GM19099 (cell line): ENCODE data around the gene PADI1.

Experiments
- POLR2A ChIP-seq: IDR thresholded peaks from 3 replicates; pipeline ENCODE4 v1.6.1; 2011; ENCODE audit warnings: low read depth; ENCODE audit not compliant: insufficient read length; ENCODE audit errors: extremely low read depth

Gene PADI1

DNA sequence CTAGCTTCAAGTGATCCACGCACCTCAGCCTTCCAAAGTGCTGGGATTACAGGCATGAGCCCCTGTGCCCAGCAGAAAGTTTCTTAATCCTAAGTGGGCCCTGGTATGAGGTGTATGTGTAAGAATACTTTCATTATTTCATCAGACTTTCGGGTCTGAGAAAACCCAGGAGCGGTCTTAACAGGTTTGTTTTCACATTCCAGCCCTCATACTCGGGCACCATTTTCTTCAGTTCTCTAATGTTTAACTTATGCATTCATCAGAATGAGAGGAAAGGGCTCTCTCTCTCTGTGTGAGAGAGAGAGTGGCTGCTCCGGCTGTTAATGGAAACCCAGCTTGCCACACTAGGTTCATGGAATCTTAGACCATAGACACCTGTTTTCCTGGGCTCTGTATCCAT lies 4.2 kb upstream of the PADI1 start:
- no peak for TF ChIP-seq POLR2A

DNA sequence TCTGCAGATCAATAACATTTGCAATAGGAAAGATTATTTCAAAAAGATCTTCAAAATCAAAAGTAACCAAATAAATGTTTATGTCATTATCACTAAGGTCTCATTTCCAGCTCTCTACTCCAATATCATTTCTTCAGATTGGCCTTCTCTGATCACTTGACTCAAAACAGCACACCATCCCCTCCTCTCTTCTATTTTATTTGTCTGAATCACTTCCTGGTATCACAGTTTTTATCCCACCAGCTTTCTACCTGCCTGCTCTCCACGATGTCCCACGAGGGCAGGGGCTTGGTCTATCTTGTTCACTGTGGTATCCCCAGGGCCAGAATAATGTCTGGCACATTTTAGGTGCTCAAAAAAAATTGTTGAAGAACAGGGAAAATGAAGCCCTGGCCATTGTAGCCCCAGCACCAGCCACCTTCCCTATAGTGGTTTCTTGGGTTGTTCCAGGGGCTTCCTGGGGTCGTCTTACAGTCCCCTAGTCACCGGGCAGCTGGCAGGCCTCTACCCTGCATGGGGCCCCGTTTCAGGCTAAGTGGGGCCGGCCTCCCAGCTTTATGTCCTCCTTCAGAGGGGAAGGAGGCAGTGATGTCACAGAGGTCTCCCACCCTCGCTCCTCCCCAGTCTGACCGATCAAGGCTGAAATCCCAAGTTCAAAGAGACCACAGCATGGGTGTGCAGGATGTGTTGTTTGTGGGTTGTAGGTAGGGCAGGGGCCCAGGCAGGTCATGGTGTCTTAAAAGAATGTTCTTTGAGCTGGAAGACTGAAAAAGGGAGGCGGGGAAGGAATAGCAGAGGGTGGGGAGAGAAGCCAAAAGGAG lies 3.5 kb upstream of the PADI1 start:
- no peak for TF ChIP-seq POLR2A

DNA sequence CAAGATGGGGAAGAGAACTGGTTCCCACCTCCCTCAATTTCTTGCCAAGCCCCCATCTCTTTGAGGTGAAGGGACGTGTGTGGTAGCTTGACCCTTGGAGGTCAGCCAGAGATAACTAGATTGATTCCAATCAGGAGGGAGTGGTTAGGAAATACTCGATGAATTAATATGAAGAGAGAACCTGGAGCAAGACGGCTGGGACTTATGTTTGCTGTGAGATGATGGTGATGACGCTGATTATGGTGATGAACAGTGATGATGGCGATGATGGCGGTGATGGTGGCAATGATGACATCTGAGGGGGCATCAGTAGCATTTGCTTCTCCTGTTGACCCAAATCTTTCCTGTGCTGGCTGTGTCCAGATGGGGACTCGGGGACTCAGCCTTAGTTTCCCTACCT lies 724 bp downstream of the PADI1 start:
- TF ChIP-seq POLR2A = no peak

DNA sequence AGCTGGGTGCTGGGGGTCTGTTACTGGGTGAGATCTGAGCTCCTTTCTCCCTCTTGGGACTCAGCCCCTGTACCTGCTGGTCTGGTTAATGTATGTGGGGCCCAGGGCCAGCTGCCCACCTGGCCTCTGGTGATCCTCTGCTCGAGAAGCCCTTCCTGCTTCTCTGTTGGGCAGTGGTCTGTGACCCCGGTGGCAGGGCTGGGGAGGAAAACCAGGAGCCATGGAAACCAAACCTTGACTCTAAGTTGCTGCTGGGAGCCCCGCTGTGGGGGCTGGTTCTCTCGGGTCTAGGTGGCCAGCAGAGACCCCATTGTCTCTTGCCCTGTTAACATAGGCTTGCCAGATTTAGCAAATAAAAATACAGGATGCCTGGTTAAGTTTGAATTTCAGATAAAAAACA lies 1.3 kb downstream of the PADI1 start:
- no peak for TF ChIP-seq POLR2A

DNA sequence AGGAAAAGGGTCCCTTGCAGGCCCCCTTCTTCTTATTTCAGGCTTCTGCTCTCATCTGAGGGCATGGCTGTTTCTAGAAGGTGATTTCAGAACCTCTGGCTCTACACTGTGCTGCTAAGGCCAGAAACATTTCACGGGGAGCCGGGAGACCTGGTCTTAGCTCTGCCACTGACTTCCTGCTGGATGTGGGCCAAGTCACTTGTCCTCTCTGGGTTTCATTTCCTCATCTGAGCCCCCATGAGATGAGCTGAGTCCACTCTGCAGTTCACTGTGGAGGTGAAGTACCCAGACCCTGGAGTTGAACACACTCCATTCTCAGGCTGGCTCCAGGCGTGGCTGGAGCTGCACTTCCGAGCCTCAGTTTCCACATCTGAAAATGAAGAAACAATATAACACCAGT lies 2.1 kb downstream of the PADI1 start:
- TF ChIP-seq POLR2A = no peak

DNA sequence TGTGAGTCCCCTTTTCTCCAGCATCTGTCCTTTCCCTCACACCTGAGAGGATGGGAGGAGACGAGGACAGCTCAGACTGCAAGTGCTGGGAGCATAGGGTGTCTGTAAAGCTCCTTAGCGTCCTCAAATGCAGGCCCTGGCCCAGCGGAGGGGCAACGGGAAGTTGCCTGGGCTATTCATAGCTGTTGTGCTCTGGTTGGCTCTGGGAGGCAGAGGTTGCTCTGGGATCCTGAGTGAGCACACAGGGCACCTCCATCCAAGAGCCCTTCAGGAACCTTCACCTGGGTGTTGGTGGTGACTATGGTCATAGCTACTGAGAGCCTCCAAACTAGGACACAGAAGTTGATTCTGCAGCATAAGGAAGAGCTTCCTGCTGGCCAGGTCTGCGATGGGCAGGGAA lies 2.6 kb downstream of the PADI1 start:
- TF ChIP-seq POLR2A = no peak

DNA sequence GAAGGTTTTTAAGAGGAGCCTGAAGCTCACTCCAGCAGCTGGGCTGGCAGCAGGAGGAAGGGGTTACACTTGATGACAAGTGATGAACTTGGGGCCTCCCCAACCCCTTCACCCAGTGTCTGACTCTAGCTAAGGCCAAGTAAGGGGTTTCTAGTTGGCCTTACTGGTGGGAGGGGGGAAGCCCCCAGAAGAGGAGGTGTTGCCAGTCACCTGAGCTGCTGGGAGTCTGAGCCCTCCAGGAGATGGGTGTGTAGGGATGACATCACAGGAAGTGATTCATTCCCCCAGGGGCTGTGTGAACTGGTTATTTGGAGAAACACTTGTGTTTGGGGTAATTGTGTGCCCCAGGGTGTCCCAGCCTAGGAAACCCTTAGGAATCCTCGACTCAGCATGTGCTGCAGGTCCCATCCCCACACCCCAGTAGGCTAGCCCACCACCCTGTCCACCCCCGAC lies 3.1 kb downstream of the PADI1 start:
- TF ChIP-seq POLR2A = no peak

DNA sequence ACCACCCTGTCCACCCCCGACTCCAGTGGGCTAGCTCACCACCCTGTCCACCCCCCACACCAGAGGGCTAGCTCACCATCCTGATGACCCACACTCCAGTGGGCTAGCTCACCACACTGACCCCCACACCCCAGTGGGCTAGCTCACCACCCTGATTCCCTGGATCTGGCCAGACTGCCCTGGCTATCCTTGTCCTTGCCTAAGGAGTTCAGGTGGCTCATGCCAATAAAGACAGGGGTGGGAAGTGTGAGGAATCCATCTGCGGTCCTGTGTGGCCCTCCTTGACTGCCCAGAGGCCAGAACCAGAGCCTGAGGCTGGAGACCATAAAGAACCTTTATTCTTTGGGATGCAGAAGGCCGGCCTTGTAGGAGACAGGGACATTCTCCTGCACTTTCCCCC lies 3.6 kb downstream of the PADI1 start:
- TF ChIP-seq POLR2A = no peak

DNA sequence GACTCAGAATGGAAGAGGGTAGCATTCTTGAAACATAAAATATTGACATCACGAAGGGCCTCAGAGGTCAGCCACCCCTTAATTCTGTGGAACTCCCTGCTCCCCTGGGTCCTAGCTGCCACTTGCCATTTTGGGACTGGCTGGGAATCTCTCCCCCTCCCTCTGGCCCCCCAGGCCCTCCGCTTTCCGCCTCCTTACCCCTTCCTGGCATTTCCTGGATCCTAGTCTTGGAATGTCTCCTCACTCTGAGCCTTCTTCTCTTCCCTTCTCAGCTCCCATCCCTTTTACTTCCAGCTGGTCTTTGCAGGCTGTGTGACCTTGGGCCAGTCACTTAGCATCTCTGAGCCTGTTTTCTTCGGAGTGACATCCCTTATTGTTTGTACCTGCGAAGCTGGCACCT lies 4.5 kb downstream of the PADI1 start:
- TF ChIP-seq POLR2A = no peak

DNA sequence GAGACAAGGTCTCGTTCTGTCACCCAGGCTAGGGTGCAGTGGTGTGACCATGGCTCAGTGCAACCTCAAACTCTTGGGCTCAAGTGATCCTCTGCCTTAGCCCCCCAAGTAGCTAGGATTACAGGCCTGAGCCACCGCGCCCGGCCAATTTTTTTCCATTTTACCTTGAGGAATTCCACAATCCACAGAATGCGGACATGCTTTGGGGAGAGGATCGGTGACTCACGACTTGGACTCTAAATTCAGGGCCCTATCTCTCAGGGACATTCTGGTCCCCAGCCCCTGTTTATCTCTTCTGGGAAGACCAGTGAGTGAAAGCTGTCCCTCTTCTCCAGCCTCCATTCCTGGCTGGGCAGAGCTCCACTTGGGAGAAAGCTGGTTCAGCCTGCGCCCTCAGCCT lies 5.2 kb downstream of the PADI1 start:
- TF ChIP-seq POLR2A = no peak

DNA sequence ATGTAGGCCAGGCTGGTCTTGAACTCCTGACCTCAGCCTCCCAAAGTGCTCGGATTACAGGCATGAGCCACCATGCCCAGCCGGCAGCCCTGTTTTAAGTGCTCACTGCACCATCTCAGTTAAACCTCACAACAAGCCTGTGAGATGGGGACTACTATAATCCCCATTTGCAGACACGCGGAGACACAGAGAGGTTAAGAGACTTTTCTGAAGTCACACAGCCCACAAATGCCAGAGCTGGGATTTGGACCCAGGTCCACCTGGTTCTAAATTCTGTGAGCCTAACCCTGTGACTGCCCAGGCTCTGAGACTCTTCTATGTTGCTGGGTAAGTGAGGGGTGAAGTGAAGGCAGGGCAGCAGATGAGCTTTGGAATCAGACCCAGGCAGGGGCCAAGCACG lies 6.4 kb downstream of the PADI1 start:
- TF ChIP-seq POLR2A = no peak

DNA sequence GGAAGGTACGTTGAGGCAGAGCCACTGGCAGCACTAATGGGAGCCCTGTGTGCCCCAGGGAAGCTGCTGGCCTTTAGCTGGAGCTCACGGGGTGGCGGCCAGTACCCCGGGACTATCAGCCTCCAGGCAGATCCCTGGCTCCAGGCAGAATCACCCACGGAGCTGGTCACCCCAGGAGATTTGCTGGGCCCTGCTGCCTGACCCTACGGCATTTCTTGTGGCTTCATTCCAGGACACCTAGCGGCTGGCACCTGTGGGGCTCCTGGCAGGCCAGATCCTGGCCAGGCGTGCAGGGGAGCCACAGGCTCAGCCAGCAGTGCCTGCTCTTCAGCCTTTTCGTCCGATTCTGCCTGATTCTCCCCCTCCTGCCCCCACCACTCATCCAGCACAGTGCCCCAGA lies 7.1 kb downstream of the PADI1 start:
- TF ChIP-seq POLR2A = no peak

DNA sequence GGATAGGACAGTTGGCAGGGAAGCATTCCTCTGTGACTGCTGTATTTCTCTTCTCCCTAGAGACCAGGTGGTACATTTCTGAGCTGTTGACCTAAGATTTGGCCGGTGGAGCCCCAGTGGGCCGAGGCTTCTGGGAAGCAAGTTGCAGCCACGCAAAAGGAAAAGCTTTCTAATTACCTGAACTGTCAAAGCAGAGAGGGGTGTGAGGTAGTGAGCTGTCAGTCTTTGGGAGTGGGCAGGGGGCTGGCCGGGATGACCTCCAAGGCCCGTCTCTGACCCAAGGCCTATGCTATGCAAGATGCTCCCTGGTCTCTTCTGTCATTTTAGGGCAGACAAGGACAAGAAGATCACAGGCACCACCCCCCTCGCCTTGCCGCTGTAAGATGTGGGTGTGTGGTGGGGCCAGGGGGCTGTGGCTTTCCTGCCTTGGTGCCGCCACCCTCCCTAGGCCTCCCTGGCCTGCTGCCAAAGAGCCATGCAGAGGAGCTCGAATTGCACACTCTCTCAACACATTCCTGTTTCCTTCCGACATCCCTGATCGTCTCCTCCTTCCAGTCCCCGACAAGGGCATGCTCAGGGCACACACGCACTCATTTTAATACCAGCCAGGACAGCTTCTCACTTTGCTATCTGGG lies 7.7 kb downstream of the PADI1 start:
- TF ChIP-seq POLR2A = no peak

DNA sequence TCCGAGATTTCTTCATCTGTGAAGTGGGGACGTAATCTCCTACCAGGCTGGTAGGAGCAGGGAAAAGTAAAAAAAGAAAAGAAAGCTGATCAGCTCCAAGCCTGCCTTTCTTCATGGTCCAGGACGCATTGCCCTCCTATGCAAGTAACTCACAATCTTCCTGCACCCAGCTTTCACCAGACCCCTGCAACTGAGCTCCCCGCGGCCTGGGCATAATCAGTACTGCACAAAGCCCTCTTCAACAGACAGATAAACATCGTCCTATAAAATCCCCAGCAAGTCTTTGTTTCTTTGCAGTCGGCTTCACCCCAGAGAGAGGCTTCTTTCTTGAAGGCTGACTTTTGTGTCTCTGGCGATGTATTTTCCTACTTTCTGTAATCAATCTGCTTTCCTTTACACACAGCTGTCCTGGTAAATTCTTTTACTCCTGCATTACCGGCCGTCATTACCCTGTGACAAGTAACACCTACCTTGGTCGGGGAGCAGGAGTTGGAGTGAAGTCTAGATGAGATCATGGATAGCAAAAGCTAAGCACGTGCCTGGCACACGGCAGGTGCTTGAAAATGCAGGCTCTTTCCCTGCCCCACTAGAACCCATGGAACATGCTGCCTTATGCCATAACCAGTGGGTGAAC lies 8.3 kb downstream of the PADI1 start:
- no peak for TF ChIP-seq POLR2A

DNA sequence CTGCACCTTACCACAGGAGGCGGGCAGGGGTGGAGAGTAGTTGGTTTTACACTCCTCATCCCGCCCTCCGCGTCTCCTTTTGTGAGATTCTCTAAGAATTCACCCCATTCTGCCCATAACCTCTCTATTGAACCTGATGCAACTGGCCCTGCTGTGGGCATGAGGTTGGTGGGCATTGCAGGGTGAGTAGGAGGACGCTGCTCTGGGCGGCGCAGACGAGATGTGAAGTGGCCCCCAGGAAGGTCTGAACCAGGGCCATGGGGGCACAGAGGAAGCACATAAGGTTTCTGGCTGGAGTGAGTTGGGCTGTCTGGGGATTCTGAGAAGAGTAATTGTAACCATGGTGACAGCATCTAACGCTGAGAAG lies 8.8 kb downstream of the PADI1 start:
- no peak for TF ChIP-seq POLR2A
